Measurements from ENCODE around the gene CCDC102A. TPM values are rescaled to one million over a fixed set of nuclear protein-coding genes. Genes with fewer than 3 reads are reported as not detected.

The CCDC102A gene
- total RNA-seq, 1 donor = 1.9 TPM

GRCh38 chr16:57525761-57526160, 10.6 kb downstream of the CCDC102A start:
- no peaks in the 10 kb centered on the region for H3K9me3 ChIP-seq (ENCODE audit: low read depth, low read length)
- no peak overlapping the region for H3K4me3 ChIP-seq (ENCODE audit: low read length)
- peaks cover 35% of the 10 kb centered on the region for H3K4me1 ChIP-seq (ENCODE audit: insufficient read depth, low read length)
- H3K27me3 ChIP-seq (ENCODE audit: insufficient read depth, low read length) = no peaks in the 10 kb centered on the region

- Histone ChIP-seq H3K27me3 (ENCODE audit: insufficient read depth, low read length) (no peaks in the 10 kb centered on the region), H3K9me3 (ENCODE audit: low read depth, low read length) (no peaks in the 10 kb centered on the region), H3K4me3 (ENCODE audit: low read length) (no peak overlapping the region), H3K4me1 (ENCODE audit: insufficient read depth, low read length) (peaks cover 24% of the 10 kb centered on the region)
These were observed 13.4 kb downstream of the CCDC102A start for GRCh38 chr16:57522960-57523359.

GRCh38 chr16:57519796-57520360, 16.5 kb downstream of the CCDC102A start:
- H3K9me3 ChIP-seq (ENCODE audit: low read depth, low read length) = no peaks in the 10 kb centered on the region
- no peaks in the 10 kb centered on the region for H3K27me3 ChIP-seq (ENCODE audit: insufficient read depth, low read length)
- H3K4me1 ChIP-seq (ENCODE audit: insufficient read depth, low read length) = peaks cover 15% of the 10 kb centered on the region
- H3K4me3 ChIP-seq (ENCODE audit: low read length) = no peak overlapping the region

GRCh38 chr16:57518922-57519321, 17.4 kb downstream of the CCDC102A start:
- peaks cover 15% of the 10 kb centered on the region for H3K4me1 ChIP-seq (ENCODE audit: insufficient read depth, low read length)
- no peak overlapping the region for H3K4me3 ChIP-seq (ENCODE audit: low read length)
- H3K27me3 ChIP-seq (ENCODE audit: insufficient read depth, low read length) = no peaks in the 10 kb centered on the region
- H3K9me3 ChIP-seq (ENCODE audit: low read depth, low read length) = no peaks in the 10 kb centered on the region

- H3K4me3 ChIP-seq (ENCODE audit: low read length) = no peak overlapping the region
- no peaks in the 10 kb centered on the region for H3K9me3 ChIP-seq (ENCODE audit: low read depth, low read length)
- H3K4me1 ChIP-seq (ENCODE audit: insufficient read depth, low read length) = peaks cover 15% of the 10 kb centered on the region
- no peaks in the 10 kb centered on the region for H3K27me3 ChIP-seq (ENCODE audit: insufficient read depth, low read length)
These were observed 17.9 kb downstream of the CCDC102A start for GRCh38 chr16:57518520-57518919.

GRCh38 chr16:57517397-57518367, 18.7 kb downstream of the CCDC102A start:
- Histone ChIP-seq H3K9me3 (ENCODE audit: low read depth, low read length) (no peaks in the 10 kb centered on the region), H3K4me3 (ENCODE audit: low read length) (no peak overlapping the region), H3K4me1 (ENCODE audit: insufficient read depth, low read length) (peaks cover 12% of the 10 kb centered on the region), H3K27me3 (ENCODE audit: insufficient read depth, low read length) (no peaks in the 10 kb centered on the region)

GRCh38 chr16:57516773-57517172, 19.6 kb downstream of the CCDC102A start:
- Histone ChIP-seq H3K4me3 (ENCODE audit: low read length) (no peak overlapping the region), H3K9me3 (ENCODE audit: low read depth, low read length) (no peaks in the 10 kb centered on the region), H3K4me1 (ENCODE audit: insufficient read depth, low read length) (peaks cover 6% of the 10 kb centered on the region), H3K27me3 (ENCODE audit: insufficient read depth, low read length) (no peaks in the 10 kb centered on the region)

GRCh38 chr16:57516176-57516725, 20.1 kb downstream of the CCDC102A start:
- Histone ChIP-seq H3K4me1 (ENCODE audit: insufficient read depth, low read length) (peaks cover 6% of the 10 kb centered on the region), H3K27me3 (ENCODE audit: insufficient read depth, low read length) (no peaks in the 10 kb centered on the region), H3K4me3 (ENCODE audit: low read length) (no peak overlapping the region), H3K9me3 (ENCODE audit: low read depth, low read length) (no peaks in the 10 kb centered on the region)

GRCh38 chr16:57514791-57515600, 21.4 kb downstream of the CCDC102A start:
- Histone ChIP-seq H3K4me1 (ENCODE audit: insufficient read depth, low read length) (peaks cover 5% of the 10 kb centered on the region), H3K9me3 (ENCODE audit: low read depth, low read length) (no peaks in the 10 kb centered on the region), H3K27me3 (ENCODE audit: insufficient read depth, low read length) (no peaks in the 10 kb centered on the region), H3K4me3 (ENCODE audit: low read length) (no peak overlapping the region)

GRCh38 chr16:57514371-57514770, 22.0 kb downstream of the CCDC102A start:
- Histone ChIP-seq H3K4me3 (ENCODE audit: low read length) (no peak overlapping the region), H3K4me1 (ENCODE audit: insufficient read depth, low read length) (no peaks in the 10 kb centered on the region), H3K27me3 (ENCODE audit: insufficient read depth, low read length) (no peaks in the 10 kb centered on the region), H3K9me3 (ENCODE audit: low read depth, low read length) (no peaks in the 10 kb centered on the region)

- Histone ChIP-seq H3K9me3 (ENCODE audit: low read depth, low read length) (no peaks in the 10 kb centered on the region), H3K4me3 (ENCODE audit: low read length) (no peak overlapping the region), H3K4me1 (ENCODE audit: insufficient read depth, low read length) (no peaks in the 10 kb centered on the region), H3K27me3 (ENCODE audit: insufficient read depth, low read length) (no peaks in the 10 kb centered on the region)
These were observed 22.8 kb downstream of the CCDC102A start for GRCh38 chr16:57513371-57514102.

GRCh38 chr16:57512296-57513001, 23.9 kb downstream of the CCDC102A start:
- H3K4me3 ChIP-seq (ENCODE audit: low read length) = no peak overlapping the region
- no peaks in the 10 kb centered on the region for H3K9me3 ChIP-seq (ENCODE audit: low read depth, low read length)
- no peaks in the 10 kb centered on the region for H3K4me1 ChIP-seq (ENCODE audit: insufficient read depth, low read length)
- no peaks in the 10 kb centered on the region for H3K27me3 ChIP-seq (ENCODE audit: insufficient read depth, low read length)

- Histone ChIP-seq H3K9me3 (ENCODE audit: low read depth, low read length) (no peaks in the 10 kb centered on the region), H3K4me3 (ENCODE audit: low read length) (no peak overlapping the region), H3K4me1 (ENCODE audit: insufficient read depth, low read length) (no peaks in the 10 kb centered on the region), H3K27me3 (ENCODE audit: insufficient read depth, low read length) (no peaks in the 10 kb centered on the region)
These were observed 26.1 kb downstream of the CCDC102A start for GRCh38 chr16:57510016-57510871.

Data from mononuclear cell (primary cell).